Measurements from ENCODE around the gene FXYD6.

FXYD6 gene

GRCh38 chr11:117843666-117844484 lies 32.6 kb downstream of the FXYD6 start:
- peak; percentile 79 for DNase-seq (ENCODE audit: low read depth)

GRCh38 chr11:117842131-117842941 lies 34.1 kb downstream of the FXYD6 start:
- DNase-seq (ENCODE audit: low read depth): no peak

- no peak for DNase-seq (ENCODE audit: low read depth)
Measured at GRCh38 chr11:117841551-117842031, 34.9 kb downstream of the FXYD6 start.

GRCh38 chr11:117840881-117841550 lies 35.4 kb downstream of the FXYD6 start:
- DNase-seq (ENCODE audit: low read depth): no peak

GRCh38 chr11:117839936-117840813 lies 36.3 kb downstream of the FXYD6 start:
- no peak for DNase-seq (ENCODE audit: low read depth)

- DNase-seq (ENCODE audit: low read depth): no peak
Measured at GRCh38 chr11:117839380-117839881, 37.0 kb downstream of the FXYD6 start.

- no peak for DNase-seq (ENCODE audit: low read depth)
Measured at GRCh38 chr11:117838901-117839300, 37.6 kb downstream of the FXYD6 start.

- no peak for DNase-seq (ENCODE audit: low read depth)
Measured at GRCh38 chr11:117837791-117838190, 38.7 kb downstream of the FXYD6 start.

- no peak for DNase-seq (ENCODE audit: low read depth)
Measured at GRCh38 chr11:117837070-117837776, 39.2 kb downstream of the FXYD6 start.

- DNase-seq (ENCODE audit: low read depth): no peak
Measured at GRCh38 chr11:117836077-117836960, 40.1 kb downstream of the FXYD6 start.

GRCh38 chr11:117835576-117835975 lies 40.9 kb downstream of the FXYD6 start:
- no peak for DNase-seq (ENCODE audit: low read depth)

- DNase-seq (ENCODE audit: low read depth): no peak
Measured at GRCh38 chr11:117834838-117835443, 41.5 kb downstream of the FXYD6 start.

- DNase-seq (ENCODE audit: low read depth): no peak
Measured at GRCh38 chr11:117834068-117834810, 42.2 kb downstream of the FXYD6 start.

- no peak for DNase-seq (ENCODE audit: low read depth)
Measured at GRCh38 chr11:117833401-117833891, 43.0 kb downstream of the FXYD6 start.

- DNase-seq (ENCODE audit: low read depth): no peak
Measured at GRCh38 chr11:117832511-117832910, 43.9 kb downstream of the FXYD6 start.

- DNase-seq (ENCODE audit: low read depth): no peak
Measured at GRCh38 chr11:117831661-117832415, 44.6 kb downstream of the FXYD6 start.

- DNase-seq (ENCODE audit: low read depth): no peak
Measured at GRCh38 chr11:117830674-117831351, 45.6 kb downstream of the FXYD6 start.
